Measurements from ENCODE around the gene KIAA2012.

Gene KIAA2012

GRCh38 chr2:202157211-202157990 lies 84.3 kb downstream of the KIAA2012 start:
- no peak for DNase-seq

GRCh38 chr2:202158796-202159195 lies 85.7 kb downstream of the KIAA2012 start:
- DNase-seq = no peak

GRCh38 chr2:202161151-202161835 lies 88.2 kb downstream of the KIAA2012 start:
- DNase-seq = no peak

GRCh38 chr2:202164411-202164810 lies 91.4 kb downstream of the KIAA2012 start:
- DNase-seq = no peak

- no peak for DNase-seq
Observed at GRCh38 chr2:202165208-202165607, 92.2 kb downstream of the KIAA2012 start.

GRCh38 chr2:202165945-202166344 lies 92.9 kb downstream of the KIAA2012 start:
- no peak for DNase-seq

- DNase-seq = no peak
Observed at GRCh38 chr2:202169131-202169530, 96.1 kb downstream of the KIAA2012 start.

- DNase-seq = no peak
Observed at GRCh38 chr2:202169832-202170424, 96.9 kb downstream of the KIAA2012 start.

- no peak for DNase-seq
Observed at GRCh38 chr2:202171241-202171825, 98.3 kb downstream of the KIAA2012 start.

- no peak for DNase-seq
Observed at GRCh38 chr2:202172439-202173211, 99.6 kb downstream of the KIAA2012 start.

GRCh38 chr2:202178346-202178958 lies 105.4 kb downstream of the KIAA2012 start:
- no peak for DNase-seq

- DNase-seq = no peak
Observed at GRCh38 chr2:202184557-202184956, 111.5 kb downstream of the KIAA2012 start.

GRCh38 chr2:202185156-202185555 lies 112.1 kb downstream of the KIAA2012 start:
- DNase-seq = no peak

GRCh38 chr2:202186641-202187202 lies 113.7 kb downstream of the KIAA2012 start:
- no peak for DNase-seq

- no peak for DNase-seq
Observed at GRCh38 chr2:202187570-202187969, 114.5 kb downstream of the KIAA2012 start.

- no peak for DNase-seq
Observed at GRCh38 chr2:202193305-202193704, 120.2 kb downstream of the KIAA2012 start.

GRCh38 chr2:202193881-202194353 lies 120.9 kb downstream of the KIAA2012 start:
- no peak for DNase-seq

GRCh38 chr2:202194418-202194817 lies 121.4 kb downstream of the KIAA2012 start:
- no peak for DNase-seq

GRCh38 chr2:202196727-202197126 lies 123.7 kb downstream of the KIAA2012 start:
- DNase-seq = no peak

- DNase-seq = no peak
Observed at GRCh38 chr2:202201220-202202160, 128.4 kb downstream of the KIAA2012 start.

- no peak for DNase-seq
Observed at GRCh38 chr2:202203348-202203747, 130.3 kb downstream of the KIAA2012 start.

Data from NCI-H1417 treated with DMSO at 0.1 percent for 48 hours (cell line).